Suppressor macrophage (primary cell): ENCODE measurements around the gene PRELP.
"Not testable (repeated sequence)": the region's sequence is repeated elsewhere in the genome, so short reads cannot be mapped to it uniquely, and the experiment has no call there.

Experiments
- DNase-seq, 4 experiments: peaks; one replicate each; pipeline ENCODE4 v3.0.0-alpha.2; 2020 to 2022
- total RNA-seq, 17 experiments: gene quantifications; one replicate each; lab custom pipeline; 2026; ENCODE audit warnings: mixed read lengths in 6 of 17, inconsistent platforms in 3 of 17; lab: John Stamatoyannopoulos, UW

The PRELP gene
- 0 to 2.9 (median 0) reads per million in 17 experiments for total RNA-seq

- no peak for DNase-seq
Observed at GRCh38 chr1:203475012-203475981, at the start of gene PRELP. PRELP (plus strand) TSS chr1:203475806; CDS start chr1:203483185, 7,379 bp downstream.

DNA sequence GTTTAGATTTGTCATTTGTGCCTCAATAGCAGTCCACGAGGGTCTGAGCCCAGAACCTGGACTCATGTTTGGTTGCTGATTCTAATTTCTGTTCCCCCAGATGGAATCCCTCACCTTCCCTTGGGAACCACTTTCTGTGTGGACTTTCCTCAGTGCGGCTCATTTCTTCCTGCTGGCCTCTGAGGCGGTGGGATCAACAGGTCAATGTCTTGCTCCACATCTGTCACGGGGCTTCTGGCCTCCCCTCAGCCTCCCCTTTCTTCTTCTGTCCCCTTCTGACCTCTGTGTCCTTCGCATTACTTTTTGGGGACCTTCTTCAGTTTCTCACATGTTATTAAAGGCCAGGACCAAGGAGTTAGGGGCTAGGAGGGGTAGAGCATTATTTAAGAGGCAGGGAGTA, 49.2 kb upstream of the PRELP start:
- DNase-seq, result no peak

- DNase-seq, result no peak
Observed at GRCh38 chr1:203426870-203427269, 48.7 kb upstream of the PRELP start.

GRCh38 chr1:203427451-203427850, 48.2 kb upstream of the PRELP start:
- no peak for DNase-seq

DNA sequence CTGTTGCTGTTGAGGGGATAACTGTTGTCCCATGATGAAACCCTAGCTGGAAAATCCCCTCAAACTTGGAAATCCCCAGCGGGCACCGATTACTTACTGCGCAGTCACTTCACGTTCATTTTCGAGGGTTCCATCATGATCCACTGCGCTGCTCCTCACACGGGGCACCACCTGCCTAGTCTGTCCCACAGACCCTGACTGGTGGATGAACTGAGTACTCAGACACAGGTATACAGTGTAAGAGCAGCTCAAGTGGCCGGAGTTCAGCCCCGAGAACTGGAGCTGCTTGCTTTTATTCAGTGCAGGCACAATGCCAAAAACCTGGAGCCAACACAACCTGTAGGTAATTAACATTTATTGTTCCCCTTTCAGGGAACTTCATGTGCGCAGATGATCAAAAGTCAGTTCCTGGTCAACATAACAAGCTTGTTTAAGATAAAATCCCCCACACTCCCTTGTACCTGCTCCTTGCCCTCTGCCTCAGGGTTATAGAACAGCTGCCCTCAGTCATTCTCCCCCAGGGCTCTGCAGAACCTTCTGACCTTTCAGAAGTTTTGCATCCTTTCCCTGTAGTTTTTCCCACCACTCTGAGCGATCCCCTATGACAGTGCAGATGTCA, 46.5 kb upstream of the PRELP start:
- DNase-seq, result no peak

GRCh38 chr1:203435615-203436014, 40.0 kb upstream of the PRELP start:
- no peak for DNase-seq

- DNase-seq, result no peak
Observed at GRCh38 chr1:203437696-203438315, 37.8 kb upstream of the PRELP start.

DNA sequence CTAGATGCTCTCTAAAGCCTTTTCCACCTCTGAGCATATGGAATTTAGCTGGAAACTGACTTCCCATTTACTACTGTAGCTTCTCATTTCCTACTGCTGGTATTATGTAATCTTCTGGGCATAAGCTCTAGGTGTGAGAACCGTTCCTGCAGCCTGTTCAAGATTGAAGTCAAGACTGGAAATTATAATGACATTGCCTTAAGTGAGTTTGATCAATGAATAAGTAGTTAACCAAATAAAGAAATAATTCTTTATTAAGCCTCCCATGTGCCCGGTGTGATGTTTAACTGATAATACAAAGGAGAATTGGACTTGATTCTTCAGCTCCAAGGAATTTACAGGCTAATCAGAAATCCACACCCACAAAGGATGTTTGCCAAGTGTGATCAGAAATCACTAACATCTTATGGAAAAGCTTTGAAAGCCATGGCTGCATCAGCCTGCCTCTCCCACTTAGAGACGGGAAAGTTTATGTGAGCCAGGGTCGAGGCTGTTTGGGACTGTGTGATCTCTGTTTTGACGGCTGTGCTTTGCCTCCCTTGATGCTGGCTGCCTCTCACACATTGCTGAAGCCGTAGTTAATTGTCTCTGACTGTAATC, 36.4 kb upstream of the PRELP start:
- peak in 2 of 4 experiments; percentile 34 to 49 for DNase-seq

- DNase-seq, result peak; percentile 43 to 74 (median 65)
Observed at GRCh38 chr1:203440771-203441170, 34.8 kb upstream of the PRELP start.

GRCh38 chr1:203441766-203442165, 33.8 kb upstream of the PRELP start:
- no peak for DNase-seq

DNA sequence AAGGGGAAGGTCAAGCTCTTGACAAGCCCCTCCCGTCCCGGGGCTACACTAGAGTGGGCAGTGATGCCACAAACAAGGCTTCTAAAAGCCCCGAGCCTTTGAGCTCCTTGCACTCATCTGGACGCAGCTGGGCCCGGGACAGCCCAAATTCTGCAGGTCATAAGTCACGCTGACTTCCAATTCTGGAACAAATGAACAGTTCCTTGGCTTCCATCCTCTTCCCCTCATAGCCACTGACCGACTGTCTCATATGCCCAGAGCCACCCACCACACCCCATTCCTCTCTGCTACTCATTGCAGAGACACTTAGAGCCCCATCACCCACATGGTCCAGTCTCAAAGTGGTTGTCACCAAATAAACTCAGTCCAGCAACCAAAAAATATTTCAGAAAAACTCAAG, 32.8 kb upstream of the PRELP start:
- no peak for DNase-seq

DNA sequence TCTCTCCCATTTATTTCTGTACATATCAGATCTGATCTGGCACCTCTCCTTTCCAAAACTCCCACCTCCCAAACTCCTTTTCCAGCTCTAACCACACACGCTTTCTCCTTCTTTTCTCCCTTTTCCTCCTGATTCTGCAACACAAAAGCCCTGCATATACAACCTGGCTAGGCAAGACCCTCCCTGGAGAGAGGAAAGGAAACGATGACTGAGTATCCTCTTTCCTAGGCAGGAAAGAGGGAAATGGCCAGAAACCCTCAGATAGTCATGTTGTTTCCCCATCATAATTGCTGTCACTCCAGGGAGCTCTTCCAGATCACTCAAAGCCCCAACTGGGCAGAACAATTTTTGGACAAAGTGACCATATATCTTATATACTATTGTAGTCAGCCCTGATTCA, 32.3 kb upstream of the PRELP start:
- DNase-seq, result no peak

- no peak for DNase-seq
Observed at GRCh38 chr1:203444171-203444576, 31.4 kb upstream of the PRELP start.

- DNase-seq, result peak; percentile 66 to 84 (median 74)
Observed at GRCh38 chr1:203447151-203447550, 28.5 kb upstream of the PRELP start.

- not testable (repeated sequence) for DNase-seq
Observed at GRCh38 chr1:203447598-203447997, 28.0 kb upstream of the PRELP start.

GRCh38 chr1:203448521-203449061, 27.0 kb upstream of the PRELP start:
- no peak for DNase-seq

GRCh38 chr1:203450001-203450400, 25.6 kb upstream of the PRELP start:
- no peak for DNase-seq

GRCh38 chr1:203450479-203451149, 25.0 kb upstream of the PRELP start:
- DNase-seq, result no peak

DNA sequence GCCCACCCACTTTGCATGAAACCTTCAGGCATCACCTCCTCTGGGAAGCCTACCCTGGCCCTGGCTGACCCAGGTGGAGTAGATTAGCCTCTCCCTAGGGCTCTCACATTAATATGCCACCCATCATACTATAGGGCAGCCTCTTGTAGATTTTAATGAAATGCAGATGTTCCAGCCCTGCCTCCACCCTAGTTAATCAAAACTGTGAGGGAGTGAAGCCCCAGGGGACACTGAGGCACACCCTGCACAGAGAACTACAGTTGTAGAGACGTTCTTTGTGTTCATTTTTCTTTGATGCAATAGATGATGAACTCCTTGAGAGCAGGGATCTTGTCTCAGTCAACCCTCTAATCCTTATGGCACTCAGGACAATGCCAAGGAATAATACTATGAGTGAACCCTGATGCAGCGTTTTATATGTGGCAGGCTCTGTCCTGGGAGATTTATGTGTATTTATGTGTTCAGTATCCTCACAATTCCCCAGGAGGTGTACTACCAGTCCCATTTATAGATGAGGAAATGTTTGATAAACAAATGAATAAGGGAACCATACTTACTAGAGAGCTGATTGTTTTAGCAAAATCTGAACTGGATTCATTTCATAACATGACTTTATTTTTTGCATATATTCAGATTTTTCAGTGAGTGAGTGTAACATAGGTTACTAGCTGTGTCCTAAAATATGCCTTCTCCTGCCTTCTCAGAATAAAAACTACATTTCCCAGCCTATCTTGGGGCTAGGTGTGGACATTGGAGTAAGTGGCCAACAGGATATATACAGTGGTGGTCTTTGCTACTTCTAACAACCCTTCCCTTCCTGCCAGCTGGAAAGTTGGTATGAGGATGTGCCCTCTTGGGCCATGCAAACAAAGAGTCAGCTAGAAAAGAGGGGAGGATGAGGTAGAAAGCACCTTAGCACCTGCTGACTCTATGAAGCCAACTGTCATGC, 23.5 kb upstream of the PRELP start:
- DNase-seq, result no peak

DNA sequence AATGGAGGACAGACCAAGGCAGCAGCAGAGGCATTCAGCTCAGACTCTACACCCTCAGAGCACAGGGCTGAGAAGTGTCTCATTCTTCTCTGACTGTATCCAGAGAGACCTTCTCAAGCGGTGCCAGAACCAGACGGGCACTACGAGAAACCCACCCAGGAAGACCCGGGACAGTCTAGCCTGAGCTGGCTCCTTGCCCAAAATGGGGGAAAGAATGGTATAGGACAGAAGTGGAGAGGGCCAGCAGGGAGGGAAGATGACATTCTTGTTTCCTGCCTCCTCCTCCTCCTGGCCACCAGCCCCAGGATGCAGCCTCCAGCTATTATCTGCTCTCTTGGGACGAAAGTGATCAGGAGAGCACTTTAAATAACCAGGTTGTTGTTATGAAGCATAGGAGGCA, 22.6 kb upstream of the PRELP start:
- no peak for DNase-seq

GRCh38 chr1:203453616-203454015, 22.0 kb upstream of the PRELP start:
- DNase-seq, result no peak
